B cell (primary cell): ENCODE data around the gene CCDC201. TPM values are rescaled to one million over a fixed set of nuclear protein-coding genes. Genes with fewer than 3 reads are reported as not detected.

ENCODE experiments used
- ATAC-seq: fragments of 200-7000 bp; cut with Tn5 transposase; one replicate; pipeline ENCODE4 v1.10.0; 2021; ENCODE audit warnings: low read depth, mild to moderate bottlenecking, moderate number of reproducible peaks, moderate library complexity
- CTCF ChIA-PET: fragments of 350-600 bp; sonication (Branson Sonifier 250); formaldehyde crosslinking; loops from one replicate; lab custom pipeline; 2021; ENCODE audit warnings: antibody characterized with exemption, inconsistent platforms; lab: Charles Lee
- POLR2A ChIA-PET: fragments of 350-600 bp; sonication (Branson Sonifier 250); formaldehyde crosslinking; loops from one replicate; lab custom pipeline; 2021; ENCODE audit warnings: antibody characterized with exemption; lab: Charles Lee
- DNase-seq: peaks from one replicate; pipeline ENCODE4 v3.0.0; 2013
- H2AFZ ChIP-seq: 2 replicates; pipeline ENCODE4 v1.6.1; 2012; ENCODE audit warnings: mild to moderate bottlenecking, low read depth, low read length; ENCODE audit not compliant: insufficient read depth, poor library complexity, severe bottlenecking
- H3K27ac ChIP-seq, 2 donors: 1 replicate in 1 of 2; 2 replicates in 1 of 2; pipeline ENCODE4 v1.5.1; 2012 to 2013; ENCODE audit warnings: low read length in 2 of 2, mild to moderate bottlenecking in 2 of 2, moderate library complexity in 1 of 2
- H3K27me3 ChIP-seq, 4 experiments: fragments of 200-600 bp in 1 of 4; sonication (generic) in 1 of 4; replicated peaks in 1 of 4; 1 replicate in 2 of 4; 2 replicates in 2 of 4; pipeline versions ENCODE4 v1.6.1 to v1.7.0; 2013 to 2016; ENCODE audit warnings: low read length in 3 of 4, mild to moderate bottlenecking in 2 of 4, mixed read lengths in 1 of 4, moderate library complexity in 1 of 4; ENCODE audit not compliant: insufficient read depth in 4 of 4, control insufficient read depth in 3 of 4; ENCODE audit errors: control extremely low read depth in 1 of 4
- H3K36me3 ChIP-seq, 2 experiments: replicated peaks in 1 of 2; 1 replicate in 1 of 2; 2 replicates in 1 of 2; pipeline versions ENCODE4 v1.6.1 to v1.7.1; 2013; ENCODE audit warnings: low read length in 1 of 2; ENCODE audit not compliant: insufficient read depth in 2 of 2, control insufficient read depth in 1 of 2; ENCODE audit errors: control extremely low read depth in 1 of 2, extremely low read depth in 1 of 2
- H3K4me1 ChIP-seq, 2 donors: fragments of 200-600 bp in 1 of 2; sonication (generic) in 1 of 2; 1 replicate in 1 of 2; 2 replicates in 1 of 2; pipeline versions ENCODE4 v1.5.1 to v1.6.1; 2013 to 2017; ENCODE audit warnings: low read length in 2 of 2; ENCODE audit not compliant: control insufficient read depth in 2 of 2, insufficient read depth in 2 of 2
- H3K4me2 ChIP-seq: replicated peaks from 2 replicates; pipeline ENCODE3; 2012; ENCODE audit warnings: mild to moderate bottlenecking, low read depth, low read length; ENCODE audit not compliant: poor library complexity, severe bottlenecking
- H3K4me3 ChIP-seq, 5 experiments: fragments of 200-600 bp in 1 of 5; sonication (generic) in 1 of 5; 1 replicate in 3 of 5; 2 replicates in 2 of 5; pipeline versions ENCODE4 v1.5.1 to v1.7.0; 2011 to 2016; ENCODE audit warnings: low read length in 4 of 5, mild to moderate bottlenecking in 4 of 5, low read depth in 2 of 5, control low read depth in 1 of 5, moderate library complexity in 1 of 5; ENCODE audit not compliant: insufficient read depth in 1 of 5; ENCODE audit errors: control extremely low read depth in 1 of 5, extremely low read depth in 1 of 5
- H3K79me2 ChIP-seq: fragments of 200-600 bp; sonication (generic); one replicate; pipeline ENCODE4 v1.6.0; 2016; ENCODE audit warnings: low read length; ENCODE audit not compliant: control insufficient read depth, insufficient read depth
- H3K9ac ChIP-seq: fragments of 200-600 bp; sonication (generic); 2 replicates; pipeline ENCODE4 v1.6.1; 2017; ENCODE audit warnings: mild to moderate bottlenecking, low read length, moderate library complexity
- H3K9me3 ChIP-seq, 3 donors: one replicate each; pipeline versions ENCODE4 v1.6.1 to v1.7.1; 2013; ENCODE audit warnings: low read length in 2 of 3; ENCODE audit not compliant: control insufficient read depth in 2 of 3, insufficient read depth in 1 of 3; ENCODE audit errors: control extremely low read depth in 1 of 3
- H4K20me1 ChIP-seq: 2 replicates; pipeline ENCODE4 v1.6.0; 2012; ENCODE audit warnings: mild to moderate bottlenecking, low read length; ENCODE audit not compliant: insufficient read depth, control insufficient read depth, poor library complexity, severe bottlenecking
- H3K27ac Mint-ChIP-seq: one replicate; pipeline ENCODE4 v1.8.0; 2021; ENCODE audit warnings: mixed read lengths
- H3K27me3 Mint-ChIP-seq: one replicate; pipeline ENCODE4 v1.8.0; 2021; ENCODE audit warnings: mixed read lengths
- H3K4me1 Mint-ChIP-seq: one replicate; pipeline ENCODE4 v1.8.0; 2021; ENCODE audit warnings: mixed read lengths
- H3K4me3 Mint-ChIP-seq: one replicate; pipeline ENCODE4 v1.8.0; 2021; ENCODE audit warnings: mixed read lengths
- H3K9me3 Mint-ChIP-seq: one replicate; pipeline ENCODE4 v1.8.0; 2022; ENCODE audit warnings: mixed read lengths; ENCODE audit not compliant: insufficient read depth
- CTCF ChIP-seq: fragments of 200-600 bp; IDR thresholded peaks from one replicate; pipeline ENCODE4 v1.8.0; 2022; ENCODE audit warnings: antibody characterized with exemption, mild to moderate bottlenecking
- EZH2 ChIP-seq: IDR thresholded peaks from 2 replicates; pipeline ENCODE4 v1.6.1; 2012; ENCODE audit warnings: borderline replicate concordance, low read depth, mild to moderate bottlenecking, moderate library complexity, low read length; ENCODE audit not compliant: insufficient read depth, poor library complexity, severe bottlenecking
- WGBS: methylation state at CpG from one replicate; pipeline ENCODE4 v1.1.5; 2013; ENCODE audit warnings: missing lambda C conversion rate; ENCODE audit not compliant: insufficient coverage; 5-methylcytosine and 5-hydroxymethylcytosine counted together
- intact Hi-C: fragments of 100-400 bp; cut with micrococcal nuclease; formaldehyde crosslinking; loops from one replicate; pipeline ENCODE4 v1.10.0; 2022
- polyA plus RNA-seq: library from polyadenylated mRNA; depleted of rRNA; stranded (reverse); fragments of >200 nt; gene quantifications from 2 replicates; pipeline ENCODE4 v1.2.3, GENCODE V29; 2012
- total RNA-seq, 2 donors: library from RNA; stranded (reverse); fragments of 120-200 nt in 1 of 2; gene quantifications; 1 replicate in 1 of 2; 2 replicates in 1 of 2; pipeline versions ENCODE4 v1.2.3 to v1.2.4, GENCODE V29; 2013 to 2022

Gene CCDC201
- total and polyA plus RNA-seq, 2 donors (not counting 1 experiment from before 2014, with no cell fraction given) = not detected

GRCh38 chr7:45867471-45867870 is 5.4 kb downstream of the CCDC201 start:
- H3K4me3 ChIP-seq = no peak overlapping the region
- H3K4me2 ChIP-seq = no peak overlapping the region
- H2AFZ ChIP-seq = no peak overlapping the region
- H3K9ac ChIP-seq = no peak overlapping the region
- 89% methylated on average over 1 of the region's 2 CpGs for WGBS
- no peak for TF ChIP-seq CTCF
- no peak for TF ChIP-seq EZH2
- intact Hi-C loops = no loop called here
- ChIA-PET POLR2A (no interaction called here), CTCF (no interaction called here)
- H3K4me1 Mint-ChIP-seq = no peaks in the 10 kb centered on the region
- H3K27me3 ChIP-seq = peaks cover 0 to 3% (median under 1%) of the 10 kb centered on the region in 4 experiments
- peaks cover 5% of the 10 kb centered on the region for H3K9me3 Mint-ChIP-seq
- DNase-seq (no peak), ATAC-seq (no peak)
- H4K20me1 ChIP-seq = no peaks in the 10 kb centered on the region
- no peak overlapping the region for H3K4me3 Mint-ChIP-seq
- peaks cover 11% of the 10 kb centered on the region for H3K27me3 Mint-ChIP-seq
- no peaks in the 10 kb centered on the region for H3K4me1 ChIP-seq
- peaks cover 0 to 4% (median 0%) of the 10 kb centered on the region in 3 donors for H3K9me3 ChIP-seq
- no peaks in the 10 kb centered on the region for H3K79me2 ChIP-seq
- H3K27ac Mint-ChIP-seq = no peak overlapping the region
- H3K27ac ChIP-seq = no peak overlapping the region
- H3K36me3 ChIP-seq = no peaks in the 10 kb centered on the region

- Histone ChIP-seq H2AFZ (no peak overlapping the region), H3K9ac (no peak overlapping the region), H3K27ac (no peak overlapping the region), H3K27me3 (peaks cover 0 to 7% (median 2%) of the 10 kb centered on the region in 4 experiments), H3K4me1 (no peaks in the 10 kb centered on the region), H4K20me1 (no peaks in the 10 kb centered on the region), H3K4me3 (no peak overlapping the region), H3K4me2 (no peak overlapping the region), H3K79me2 (no peaks in the 10 kb centered on the region), H3K9me3 (peaks cover 0 to 4% (median 0%) of the 10 kb centered on the region in 3 donors), H3K36me3 (no peaks in the 10 kb centered on the region)
- H3K4me3 Mint-ChIP-seq = no peak overlapping the region
- WGBS = 85% methylated on average over 13 of the region's 13 CpGs
- DNase-seq = no peak
- ATAC-seq = no peak
- H3K27me3 Mint-ChIP-seq = peaks cover 20% of the 10 kb centered on the region
- no peak overlapping the region for H3K27ac Mint-ChIP-seq
- no peaks in the 10 kb centered on the region for H3K4me1 Mint-ChIP-seq
- POLR2A ChIA-PET = no interaction called here
- TF ChIP-seq EZH2 = no peak
- TF ChIP-seq CTCF = no peak
- intact Hi-C loops = no loop called here
- CTCF ChIA-PET = no interaction called here
- peaks cover 5% of the 10 kb centered on the region for H3K9me3 Mint-ChIP-seq
Measured at GRCh38 chr7:45865594-45866410, 7.1 kb downstream of the CCDC201 start.
